HT-29 (cell line): ENCODE data around the gene COLEC11. TPM values are rescaled to one million over a fixed set of nuclear protein-coding genes. Genes with fewer than 3 reads are reported as not detected.
"Not testable (repeated sequence)": the region's sequence is repeated elsewhere in the genome, so short reads cannot be mapped to it uniquely, and the experiment has no call there.

Source experiments
- DNase-seq: peaks from one replicate; pipeline ENCODE4 v3.0.0-alpha.2; 2015; ENCODE audit warnings: low spot score
- total RNA-seq: library from RNA; depleted of rRNA; stranded (reverse); fragments of >200 nt; shearing (Covaris generic); gene quantifications from 2 replicates; pipeline ENCODE4 v1.2.3, GENCODE V29; 2014

The COLEC11 gene
- total RNA-seq, 1 experiment from 2014 or later: not detected

GRCh38 chr2:3622967-3623366, 28.1 kb downstream of the COLEC11 start:
- DNase-seq: no peak

- DNase-seq: no peak
Observed at GRCh38 chr2:3624059-3624794, 29.3 kb downstream of the COLEC11 start.

GRCh38 chr2:3625186-3625585, 30.3 kb downstream of the COLEC11 start:
- no peak for DNase-seq

GRCh38 chr2:3626118-3626811, 31.4 kb downstream of the COLEC11 start:
- no peak for DNase-seq

- no peak for DNase-seq
Observed at GRCh38 chr2:3626812-3627499, 32.0 kb downstream of the COLEC11 start.

GRCh38 chr2:3627500-3628100, 32.7 kb downstream of the COLEC11 start:
- no peak for DNase-seq

- no peak for DNase-seq
Observed at GRCh38 chr2:3628241-3628679, 33.3 kb downstream of the COLEC11 start.

- peak; percentile 31 for DNase-seq
Observed at GRCh38 chr2:3628800-3629199, 33.9 kb downstream of the COLEC11 start.

GRCh38 chr2:3630631-3631030, 35.7 kb downstream of the COLEC11 start:
- no peak for DNase-seq

GRCh38 chr2:3631161-3631850, 36.4 kb downstream of the COLEC11 start:
- DNase-seq: no peak

- DNase-seq: no peak
Observed at GRCh38 chr2:3631851-3632659, 37.1 kb downstream of the COLEC11 start.

GRCh38 chr2:3633089-3633981, 38.4 kb downstream of the COLEC11 start:
- DNase-seq: no peak

- DNase-seq: no peak
Observed at GRCh38 chr2:3633982-3634595, 39.2 kb downstream of the COLEC11 start.

GRCh38 chr2:3634596-3635121, 39.7 kb downstream of the COLEC11 start:
- no peak for DNase-seq

- no peak for DNase-seq
Observed at GRCh38 chr2:3635171-3635974, 40.5 kb downstream of the COLEC11 start.

GRCh38 chr2:3635975-3636327, 41.0 kb downstream of the COLEC11 start:
- DNase-seq: not testable (repeated sequence)

GRCh38 chr2:3636586-3637310, 41.8 kb downstream of the COLEC11 start:
- no peak for DNase-seq
